ENCODE measurements around the gene SLC6A17.
A peak's percentile ranks its signal among the peaks of the same experiment; 100 is the strongest.

Gene SLC6A17

GRCh38 chr1:110224240-110224995, 74.1 kb downstream of the SLC6A17 start:
- no peak for DNase-seq

GRCh38 chr1:110225212-110225611, 74.9 kb downstream of the SLC6A17 start:
- no peak for DNase-seq

GRCh38 chr1:110225756-110226404, 75.6 kb downstream of the SLC6A17 start:
- DNase-seq, result no peak

GRCh38 chr1:110227774-110228173, 77.5 kb downstream of the SLC6A17 start:
- DNase-seq, result no peak

GRCh38 chr1:110228381-110228780, 78.1 kb downstream of the SLC6A17 start:
- DNase-seq, result no peak

GRCh38 chr1:110228869-110229268, 78.6 kb downstream of the SLC6A17 start:
- no peak for DNase-seq

GRCh38 chr1:110229348-110230001, 79.2 kb downstream of the SLC6A17 start:
- DNase-seq, result no peak

GRCh38 chr1:110230381-110231199, 80.3 kb downstream of the SLC6A17 start:
- no peak for DNase-seq

GRCh38 chr1:110233861-110234260, 83.6 kb downstream of the SLC6A17 start:
- no peak for DNase-seq

GRCh38 chr1:110234691-110235090, 84.4 kb downstream of the SLC6A17 start:
- no peak for DNase-seq

- DNase-seq, result no peak
Observed at GRCh38 chr1:110235181-110235833, 85.0 kb downstream of the SLC6A17 start.

GRCh38 chr1:110235834-110236682, 85.8 kb downstream of the SLC6A17 start:
- peak; percentile 81 for DNase-seq

GRCh38 chr1:110237386-110238152, 87.3 kb downstream of the SLC6A17 start:
- DNase-seq, result no peak

GRCh38 chr1:110239441-110240430, 89.4 kb downstream of the SLC6A17 start:
- no peak for DNase-seq

GRCh38 chr1:110240476-110241210, 90.3 kb downstream of the SLC6A17 start:
- no peak for DNase-seq

GRCh38 chr1:110241516-110241915, 91.2 kb downstream of the SLC6A17 start:
- DNase-seq, result no peak

- DNase-seq, result no peak
Observed at GRCh38 chr1:110242062-110242461, 91.8 kb downstream of the SLC6A17 start.

GRCh38 chr1:110242731-110243130, 92.4 kb downstream of the SLC6A17 start:
- DNase-seq, result no peak

- DNase-seq, result no peak
Observed at GRCh38 chr1:110243146-110243545, 92.9 kb downstream of the SLC6A17 start.
